Stimulated activated naive CD8-positive, alpha-beta T cell treated with anti-CD3 and anti-CD28 coated beads, Interleukin-15, Interleukin-2, amounts not matched to agents 100 ng/mL and 50 ng/mL, for 24 hours (primary cell): ENCODE measurements around the gene FAM43A.

Experiments used
- H3K27ac Mint-ChIP-seq: one replicate; pipeline ENCODE4 v1.8.0; 2021; ENCODE audit warnings: mild to moderate bottlenecking, mixed read lengths
- H3K27me3 Mint-ChIP-seq: one replicate; pipeline ENCODE4 v1.8.0; 2021; ENCODE audit warnings: mixed read lengths
- H3K36me3 Mint-ChIP-seq: one replicate; pipeline ENCODE4 v1.8.0; 2021; ENCODE audit warnings: low read depth, mixed read lengths
- H3K4me1 Mint-ChIP-seq: one replicate; pipeline ENCODE4 v1.8.0; 2021; ENCODE audit warnings: low read depth, mixed read lengths
- H3K4me3 Mint-ChIP-seq: one replicate; pipeline ENCODE4 v1.8.0; 2021; ENCODE audit warnings: mild to moderate bottlenecking, mixed read lengths
- H3K9me3 Mint-ChIP-seq: one replicate; pipeline ENCODE4 v1.8.0; 2021; ENCODE audit warnings: mixed read lengths

The FAM43A gene

DNA sequence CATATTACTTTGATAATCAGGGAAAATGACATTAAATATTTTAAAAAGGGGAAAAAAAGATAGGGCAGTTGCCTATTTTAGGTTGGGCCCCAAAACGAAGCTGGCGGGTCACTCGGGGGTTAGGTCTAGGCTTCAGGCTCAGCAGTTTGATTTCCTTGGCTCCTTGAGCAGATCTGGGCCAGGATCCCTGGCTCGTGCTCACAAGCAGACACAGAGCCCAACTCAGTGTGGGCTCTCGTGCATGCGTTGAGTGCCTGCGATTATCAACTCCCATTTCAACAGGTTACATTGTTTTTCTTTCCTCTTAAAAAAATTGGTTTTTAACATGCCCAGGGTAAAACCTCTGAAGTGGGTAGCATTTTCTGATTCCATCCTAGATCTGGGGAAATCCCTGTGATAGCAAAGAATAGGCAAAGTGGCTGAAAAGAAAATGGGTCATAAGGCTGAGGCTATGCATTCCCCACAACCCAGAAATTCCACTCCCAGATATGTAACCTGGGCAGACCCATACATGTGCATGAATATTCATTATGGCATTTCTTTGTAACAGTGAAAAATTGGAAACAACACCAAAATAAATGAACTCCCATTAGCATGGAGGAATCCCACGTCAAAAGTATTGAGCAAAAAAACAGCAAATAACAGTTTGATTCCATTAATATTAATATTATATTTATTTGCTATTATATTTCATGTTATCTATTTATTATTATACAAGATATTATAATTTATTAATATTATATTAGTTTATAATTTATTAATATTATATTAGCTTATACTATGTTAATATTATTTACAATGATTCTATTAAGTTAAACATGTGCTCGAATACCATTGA, 27.8 kb downstream of the FAM43A start:
- Mint-ChIP-seq H3K27me3 (no peaks in the 10 kb centered on the region), H3K4me1 (no peaks in the 10 kb centered on the region), H3K9me3 (no peaks in the 10 kb centered on the region), H3K27ac (no peak overlapping the region), H3K36me3 (no peaks in the 10 kb centered on the region), H3K4me3 (no peak overlapping the region)

DNA sequence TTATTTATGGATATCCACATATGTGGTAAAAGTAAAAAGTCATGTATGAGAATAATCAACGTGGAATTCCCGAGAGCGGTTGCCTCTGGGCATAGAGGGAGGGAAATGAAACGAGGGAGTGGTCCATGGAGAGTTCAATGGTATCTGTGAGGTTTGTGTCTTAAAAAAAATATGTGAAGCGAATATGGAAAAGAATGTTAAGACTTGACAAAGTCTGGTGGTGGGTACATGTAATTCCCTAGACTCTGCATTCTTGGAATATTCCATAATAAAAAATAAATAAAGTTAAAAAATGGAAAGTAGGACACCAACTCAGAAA, 28.4 kb downstream of the FAM43A start:
- Mint-ChIP-seq H3K27me3 (no peaks in the 10 kb centered on the region), H3K36me3 (no peaks in the 10 kb centered on the region), H3K27ac (no peak overlapping the region), H3K4me3 (no peak overlapping the region), H3K9me3 (no peaks in the 10 kb centered on the region), H3K4me1 (no peaks in the 10 kb centered on the region)

DNA sequence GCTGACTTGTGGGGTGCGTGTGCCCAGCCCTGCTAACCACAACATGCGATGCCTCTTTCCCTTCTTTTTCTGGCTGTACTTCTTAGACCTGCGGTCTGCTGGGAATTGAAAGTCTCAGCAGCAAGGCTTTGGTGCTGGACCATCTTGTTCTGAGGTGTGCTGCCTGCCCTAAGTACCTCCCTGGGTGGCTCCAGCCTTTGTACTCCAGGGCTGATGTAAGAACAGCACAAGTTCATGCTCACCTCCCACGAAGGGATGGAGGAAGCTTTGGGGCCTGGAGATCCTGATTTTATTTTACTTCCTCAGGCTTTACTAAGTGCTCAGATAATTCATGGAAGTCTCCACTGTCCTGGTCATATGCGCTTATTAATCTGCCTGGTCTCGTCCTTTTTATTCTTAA, 28.9 kb downstream of the FAM43A start:
- Mint-ChIP-seq H3K4me3 (no peak overlapping the region), H3K4me1 (no peaks in the 10 kb centered on the region), H3K9me3 (no peaks in the 10 kb centered on the region), H3K27ac (no peak overlapping the region), H3K27me3 (no peaks in the 10 kb centered on the region), H3K36me3 (no peaks in the 10 kb centered on the region)

DNA sequence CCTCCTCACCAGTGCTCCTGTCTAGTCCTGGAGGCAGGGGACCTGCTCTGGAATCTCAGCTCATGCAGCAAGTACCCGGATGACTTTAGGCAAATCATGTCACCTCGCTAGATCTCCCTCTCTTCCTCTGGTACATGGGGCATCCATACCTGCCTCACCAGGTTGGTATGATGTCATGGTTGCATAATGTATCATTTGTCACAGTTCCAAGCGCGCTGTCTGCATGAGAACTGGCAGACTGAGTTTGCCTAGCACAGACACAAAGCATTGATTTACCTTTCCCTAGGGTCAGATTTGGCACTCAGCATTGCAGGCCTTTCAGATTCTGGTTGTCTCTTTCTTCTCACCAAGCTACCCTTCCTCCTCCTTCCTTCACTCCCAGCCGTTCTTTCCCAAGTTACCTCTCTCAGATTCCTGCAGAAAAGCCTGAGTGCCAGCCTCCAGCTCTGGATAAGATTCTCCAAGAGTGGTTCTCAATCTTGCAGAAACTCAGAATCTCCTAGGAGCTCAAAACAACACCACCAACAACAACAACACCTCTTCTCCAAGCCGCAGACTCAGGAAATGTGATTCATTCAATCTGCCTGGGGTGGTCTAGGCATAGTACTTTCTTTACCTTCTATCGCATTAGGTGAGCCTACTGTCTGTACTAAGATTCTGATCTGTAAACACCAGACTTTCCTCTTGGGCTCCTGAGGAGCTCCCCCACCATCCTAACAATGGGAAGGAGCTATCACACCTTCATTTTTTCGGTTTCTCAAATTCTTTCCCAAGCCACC, 29.5 kb downstream of the FAM43A start:
- H3K4me1 Mint-ChIP-seq, result no peaks in the 10 kb centered on the region
- no peaks in the 10 kb centered on the region for H3K9me3 Mint-ChIP-seq
- no peaks in the 10 kb centered on the region for H3K36me3 Mint-ChIP-seq
- H3K27ac Mint-ChIP-seq, result no peak overlapping the region
- no peak overlapping the region for H3K4me3 Mint-ChIP-seq
- H3K27me3 Mint-ChIP-seq, result no peaks in the 10 kb centered on the region

DNA sequence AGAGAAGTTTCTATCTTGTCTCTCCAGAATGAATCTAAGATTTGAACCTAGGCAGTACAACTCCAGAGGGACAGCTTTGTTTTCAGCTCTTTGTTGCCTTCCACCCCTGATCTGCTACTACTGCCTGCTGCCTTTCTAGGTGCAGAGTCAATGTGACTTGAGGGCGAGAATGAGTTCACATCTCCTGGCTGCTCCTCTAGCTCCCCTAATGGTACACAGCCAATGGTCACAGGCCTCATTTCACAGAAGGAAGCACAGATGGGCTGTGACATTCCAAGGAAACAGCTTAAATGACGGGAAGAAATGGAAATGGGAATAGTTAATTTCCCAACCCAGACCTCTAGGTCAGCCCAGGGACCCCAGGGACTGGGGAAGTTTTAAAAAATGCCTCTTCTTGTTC, 32.4 kb downstream of the FAM43A start:
- Mint-ChIP-seq H3K36me3 (no peaks in the 10 kb centered on the region), H3K27ac (no peak overlapping the region), H3K27me3 (no peaks in the 10 kb centered on the region), H3K4me1 (no peaks in the 10 kb centered on the region), H3K4me3 (no peak overlapping the region), H3K9me3 (no peaks in the 10 kb centered on the region)

DNA sequence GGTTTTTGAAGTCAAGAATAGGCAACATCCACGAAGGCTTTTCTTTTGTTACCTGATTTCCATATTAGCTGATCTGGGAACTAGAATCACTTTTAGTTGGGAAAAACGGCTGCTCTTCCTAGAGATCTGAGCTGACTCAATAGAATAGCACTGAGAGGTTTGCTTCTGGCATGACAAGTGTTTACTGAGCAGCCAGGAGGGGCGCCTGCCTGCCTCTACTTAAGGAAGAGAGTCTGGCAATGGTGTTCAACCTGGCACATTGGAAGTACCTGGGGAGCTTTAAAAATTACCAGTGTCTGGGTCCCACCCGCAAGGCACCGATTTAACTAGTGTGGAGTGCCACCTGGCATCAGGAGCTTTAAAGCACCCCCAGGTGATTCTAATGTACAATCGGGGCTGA, 34.4 kb downstream of the FAM43A start:
- Mint-ChIP-seq H3K4me3 (no peak overlapping the region), H3K9me3 (no peaks in the 10 kb centered on the region), H3K4me1 (no peaks in the 10 kb centered on the region), H3K27ac (no peak overlapping the region), H3K27me3 (no peaks in the 10 kb centered on the region), H3K36me3 (no peaks in the 10 kb centered on the region)

DNA sequence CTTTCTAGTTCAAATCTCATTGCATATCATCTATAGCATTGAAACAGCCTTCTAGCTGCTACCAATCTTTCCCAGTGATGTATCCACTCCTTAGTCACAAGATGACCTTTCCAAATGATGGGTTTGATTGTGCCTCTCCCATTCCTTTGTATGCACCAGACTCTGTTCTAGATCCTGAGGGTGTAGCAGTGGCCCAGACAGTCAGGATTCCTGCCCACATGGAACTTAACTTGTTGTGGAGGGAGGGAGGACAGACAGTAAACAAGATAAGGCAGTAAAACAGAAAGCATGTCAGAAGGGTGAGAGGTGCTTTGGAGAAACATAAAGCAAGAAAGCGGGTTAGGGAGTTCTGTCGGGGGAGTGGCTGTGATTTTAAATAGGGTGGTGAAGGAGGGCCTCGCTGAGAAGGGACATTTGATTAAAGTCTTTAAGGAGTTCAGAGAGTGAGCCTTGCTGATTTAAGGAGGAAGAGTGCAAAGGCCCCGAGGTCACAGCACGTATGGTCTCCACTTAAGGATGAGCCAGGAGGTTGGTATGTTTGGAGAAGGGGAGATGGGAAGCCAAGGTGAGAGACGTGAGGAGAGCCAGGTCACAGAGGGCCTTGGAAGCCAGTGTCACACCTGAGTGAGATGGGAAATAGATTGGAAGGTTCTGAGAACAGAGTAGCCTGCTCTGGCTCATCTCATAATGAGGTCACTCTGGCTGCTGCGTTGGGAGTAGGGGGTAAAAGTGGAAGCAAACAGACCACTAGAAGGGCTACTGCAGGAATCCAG, 38.3 kb downstream of the FAM43A start:
- H3K27ac Mint-ChIP-seq, result no peak overlapping the region

DNA sequence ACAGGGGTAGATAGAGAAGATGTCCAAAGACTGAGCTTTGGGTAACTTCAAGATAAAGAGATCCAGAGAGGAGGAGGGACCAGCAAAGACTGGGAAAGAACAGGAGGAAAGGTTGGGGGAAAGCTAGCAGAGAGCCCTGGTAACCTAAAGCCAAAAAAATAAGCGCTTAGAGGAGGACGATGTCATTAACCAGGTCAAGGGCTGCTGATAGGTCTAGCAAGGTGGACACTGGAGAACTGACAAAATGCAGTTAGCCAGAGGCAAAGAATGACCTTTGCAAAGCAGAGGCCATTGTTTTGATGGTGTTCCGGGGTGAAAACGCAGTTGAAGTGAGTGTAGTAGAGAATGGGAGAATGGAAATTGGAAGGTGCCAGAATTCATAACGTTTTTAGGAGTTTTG, 39.7 kb downstream of the FAM43A start:
- no peaks in the 10 kb centered on the region for H3K36me3 Mint-ChIP-seq
- H3K27ac Mint-ChIP-seq, result no peak overlapping the region
- H3K4me1 Mint-ChIP-seq, result no peaks in the 10 kb centered on the region

More for the DNA sequence above, 38.3 kb downstream of the FAM43A start:
- no peak overlapping the region for H3K4me3 Mint-ChIP-seq
- H3K4me1 Mint-ChIP-seq, result no peaks in the 10 kb centered on the region
- no peaks in the 10 kb centered on the region for H3K9me3 Mint-ChIP-seq
- no peaks in the 10 kb centered on the region for H3K36me3 Mint-ChIP-seq
- no peaks in the 10 kb centered on the region for H3K27me3 Mint-ChIP-seq

DNA sequence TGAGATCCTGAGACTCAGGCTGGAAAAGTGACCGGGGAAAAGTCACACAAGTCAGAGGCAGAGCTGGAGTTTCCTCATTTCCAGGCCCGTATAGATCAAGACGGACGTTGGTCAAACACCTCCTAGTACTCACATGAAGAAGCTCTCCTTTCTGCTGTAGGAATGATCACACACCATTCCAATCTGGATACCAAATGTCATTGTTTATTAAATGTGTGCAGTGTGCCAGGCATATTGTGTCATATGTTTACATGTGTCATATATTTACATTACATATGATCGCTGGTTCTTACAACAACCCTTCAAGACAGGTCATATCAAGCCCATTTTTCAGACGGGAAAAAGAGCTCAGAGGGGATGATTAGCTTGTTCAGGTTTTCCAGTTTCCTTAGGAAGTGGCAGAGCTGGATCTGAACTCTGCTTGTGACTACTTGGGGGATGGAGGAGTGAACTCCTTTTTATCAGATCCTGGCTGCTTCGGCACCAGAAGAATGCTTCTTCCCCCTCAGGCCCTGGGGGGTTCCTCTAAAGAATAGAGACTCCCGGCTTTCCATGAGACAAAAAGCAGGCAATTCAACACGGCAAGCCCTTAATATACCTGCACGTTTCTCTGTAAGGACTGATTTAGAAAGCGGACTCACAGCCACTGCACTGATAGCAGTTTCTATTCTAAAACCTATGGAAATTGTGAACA, 41.9 kb downstream of the FAM43A start:
- no peaks in the 10 kb centered on the region for H3K4me1 Mint-ChIP-seq
- no peak overlapping the region for H3K27ac Mint-ChIP-seq
- H3K27me3 Mint-ChIP-seq, result peaks cover 13% of the 10 kb centered on the region
- no peaks in the 10 kb centered on the region for H3K9me3 Mint-ChIP-seq
- H3K4me3 Mint-ChIP-seq, result no peak overlapping the region
- H3K36me3 Mint-ChIP-seq, result no peaks in the 10 kb centered on the region

More for the DNA sequence above, 39.7 kb downstream of the FAM43A start:
- no peaks in the 10 kb centered on the region for H3K9me3 Mint-ChIP-seq
- H3K27me3 Mint-ChIP-seq, result peaks cover 4% of the 10 kb centered on the region
- no peak overlapping the region for H3K4me3 Mint-ChIP-seq

DNA sequence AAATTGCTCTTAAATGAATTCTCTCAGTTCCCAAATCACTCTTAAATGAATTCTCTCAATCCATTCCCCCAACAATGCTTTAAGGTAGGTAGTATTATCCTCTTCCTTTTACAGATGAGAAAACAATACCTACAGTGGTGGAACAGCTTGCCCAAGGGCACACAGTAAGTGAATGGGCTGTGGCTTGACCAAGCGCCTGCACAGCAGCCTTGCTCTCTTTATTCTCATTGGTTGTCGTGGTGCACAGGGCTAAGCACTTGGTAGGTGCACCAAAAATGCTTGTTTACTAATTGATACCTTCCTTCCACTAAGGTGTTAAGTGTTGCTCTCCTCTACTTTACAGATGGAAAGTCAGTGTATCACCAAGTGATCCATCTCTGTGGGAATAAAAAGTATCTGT, 43.3 kb downstream of the FAM43A start:
- H3K9me3 Mint-ChIP-seq, result no peaks in the 10 kb centered on the region
- no peaks in the 10 kb centered on the region for H3K36me3 Mint-ChIP-seq
- H3K27ac Mint-ChIP-seq, result no peak overlapping the region
- no peaks in the 10 kb centered on the region for H3K4me1 Mint-ChIP-seq
- H3K27me3 Mint-ChIP-seq, result peaks cover 18% of the 10 kb centered on the region
- H3K4me3 Mint-ChIP-seq, result no peak overlapping the region

DNA sequence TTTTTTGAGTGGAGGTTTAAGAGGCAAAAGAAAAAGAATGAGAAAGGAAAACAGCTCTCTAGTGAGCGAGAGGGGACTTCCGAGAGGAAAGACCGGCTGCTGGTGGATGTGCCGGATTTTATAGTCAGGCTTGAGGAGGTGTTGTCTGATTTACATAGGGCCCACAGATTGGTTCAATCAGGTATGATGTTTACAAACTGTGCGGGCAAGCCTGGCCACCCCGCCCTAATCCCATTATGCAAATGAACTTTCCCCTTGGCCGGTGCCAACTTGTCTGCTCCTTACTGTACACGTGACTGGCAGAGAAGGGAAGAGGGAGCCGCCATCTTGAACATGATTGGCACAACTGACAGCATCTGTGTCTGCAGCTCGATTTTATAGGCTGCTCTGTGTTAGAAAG, 44.7 kb downstream of the FAM43A start:
- Mint-ChIP-seq H3K36me3 (no peaks in the 10 kb centered on the region), H3K27me3 (peaks cover 18% of the 10 kb centered on the region)

DNA sequence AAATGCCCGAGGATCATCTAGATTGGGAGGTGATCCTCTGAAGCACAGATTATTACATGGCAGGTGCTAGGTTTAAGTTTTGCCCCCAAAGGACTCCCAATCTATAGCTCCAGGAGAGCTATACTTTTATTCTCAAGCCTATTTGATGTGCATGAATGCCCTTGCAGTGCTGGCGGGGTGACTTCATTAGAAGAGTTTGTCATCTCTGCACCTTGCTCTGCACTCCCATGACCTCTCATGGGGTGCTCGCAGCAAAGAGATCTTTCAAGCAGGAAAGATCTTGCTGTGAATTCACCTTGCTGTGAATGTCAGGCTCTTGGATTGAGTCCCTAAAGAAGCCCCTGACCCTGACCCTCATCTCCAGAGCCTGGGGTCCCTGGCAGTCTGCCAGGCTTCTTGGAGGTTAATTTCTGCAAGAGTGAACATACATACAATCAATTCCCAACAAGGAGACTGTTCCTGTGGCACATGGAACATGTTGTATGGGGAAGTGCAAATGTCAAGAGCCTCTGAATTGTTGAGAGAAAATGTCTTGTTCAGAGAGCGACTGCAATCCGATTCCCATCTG, 45.9 kb downstream of the FAM43A start:
- no peaks in the 10 kb centered on the region for H3K4me1 Mint-ChIP-seq
- H3K9me3 Mint-ChIP-seq, result no peaks in the 10 kb centered on the region
- H3K27me3 Mint-ChIP-seq, result peaks cover 18% of the 10 kb centered on the region
- no peaks in the 10 kb centered on the region for H3K36me3 Mint-ChIP-seq
- H3K4me3 Mint-ChIP-seq, result no peak overlapping the region
- no peak overlapping the region for H3K27ac Mint-ChIP-seq

More for the DNA sequence above, 44.7 kb downstream of the FAM43A start:
- Mint-ChIP-seq H3K27ac (no peak overlapping the region), H3K9me3 (no peaks in the 10 kb centered on the region), H3K4me3 (no peak overlapping the region), H3K4me1 (no peaks in the 10 kb centered on the region)

DNA sequence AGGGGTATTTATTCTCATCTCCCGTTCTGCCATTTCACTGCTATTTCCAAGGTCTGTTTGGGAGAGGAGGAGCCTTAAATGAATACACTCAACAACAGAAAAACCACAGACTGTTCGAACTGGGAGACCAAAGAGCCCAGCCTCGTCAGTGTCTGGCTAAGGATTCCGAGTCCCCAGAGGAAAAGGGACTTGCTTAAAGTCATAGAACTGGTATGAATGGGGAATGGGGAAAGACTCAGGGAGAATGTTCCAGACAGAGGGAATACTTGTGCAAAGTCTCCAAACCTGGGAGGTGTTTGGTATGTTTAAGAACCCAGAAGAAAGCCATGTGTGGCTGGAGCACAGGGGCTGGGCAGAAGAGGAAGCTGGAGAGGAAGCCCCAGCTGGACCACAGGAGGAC, 46.9 kb downstream of the FAM43A start:
- no peaks in the 10 kb centered on the region for H3K4me1 Mint-ChIP-seq
- H3K4me3 Mint-ChIP-seq, result no peak overlapping the region
- no peak overlapping the region for H3K27ac Mint-ChIP-seq
- no peaks in the 10 kb centered on the region for H3K36me3 Mint-ChIP-seq
- H3K27me3 Mint-ChIP-seq, result peaks cover 18% of the 10 kb centered on the region
- no peaks in the 10 kb centered on the region for H3K9me3 Mint-ChIP-seq

DNA sequence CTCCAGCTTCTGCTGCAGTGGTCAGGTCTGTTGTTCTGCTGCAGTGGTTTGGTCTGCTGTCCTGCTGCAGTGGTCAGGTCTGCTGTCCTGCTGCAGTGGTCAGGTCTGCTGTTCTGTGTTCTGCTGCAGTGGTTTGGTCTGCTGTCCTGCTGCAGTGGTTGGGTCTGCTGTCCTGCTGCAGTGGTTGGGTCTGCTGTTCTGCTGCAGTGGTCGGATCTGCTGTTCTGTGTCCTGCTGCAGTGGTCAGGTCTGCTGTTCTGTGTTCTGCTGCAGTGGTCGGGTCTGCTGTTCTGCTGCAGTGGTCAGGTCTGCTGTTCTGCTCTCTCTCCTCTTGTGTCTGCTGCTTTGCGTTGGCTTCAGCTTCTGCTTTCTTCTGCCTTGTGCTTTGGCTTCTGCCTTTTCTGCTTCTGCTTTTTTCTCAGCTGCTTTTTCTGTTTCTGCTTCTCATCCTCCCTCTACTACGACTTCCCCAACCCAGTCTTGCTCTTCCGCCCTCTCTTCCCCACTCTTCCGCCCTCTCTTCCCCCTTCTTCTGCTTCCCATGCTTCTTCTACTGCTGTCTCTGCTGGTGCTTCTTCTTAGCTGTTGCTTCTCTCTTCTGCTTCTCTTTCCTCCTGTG, 50.7 kb downstream of the FAM43A start:
- no peaks in the 10 kb centered on the region for H3K9me3 Mint-ChIP-seq
- no peak overlapping the region for H3K27ac Mint-ChIP-seq

More for the DNA sequence above, 50.7 kb downstream of the FAM43A start:
- Mint-ChIP-seq H3K4me3 (no peak overlapping the region), H3K4me1 (peaks cover 5% of the 10 kb centered on the region), H3K36me3 (no peaks in the 10 kb centered on the region), H3K27me3 (peaks cover 12% of the 10 kb centered on the region)
